ENCODE measurements around the gene CCR5AS.

Gene CCR5AS

GRCh38 chr3:46356909-46357308 lies 50.0 kb downstream of the CCR5AS start:
- Histone ChIP-seq H3K36me3 (replicated peaks; ENCODE audit: insufficient read depth, low read depth) (no peaks in the 10 kb centered on the region), H2AFZ (no peak overlapping the region), H3K4me1 (ENCODE audit: insufficient read depth) (peaks cover 8% of the 10 kb centered on the region), H3K9me3 (ENCODE audit: low read depth) (no peaks in the 10 kb centered on the region), H3K27me3 (no peaks in the 10 kb centered on the region), H3K9me2 (replicated peaks; ENCODE audit: insufficient read depth) (no peaks in the 10 kb centered on the region), H3K4me2 (no peak overlapping the region), H3K27ac (no peak overlapping the region), H3K4me3 (no peak overlapping the region), H3K79me2 (no peaks in the 10 kb centered on the region), H4K20me1 (ENCODE audit: insufficient read depth, poor library complexity, severe bottlenecking) (no peaks in the 10 kb centered on the region)
- no peak for TF ChIP-seq CTCF (IDR thresholded peaks at IDR 0.05; ENCODE audit: poor library complexity)
- TF ChIP-seq EZH2 (IDR thresholded peaks at IDR 0.05; ENCODE audit: borderline replicate concordance), result no peak
- no peak for TF ChIP-seq EZH2phosphoT487 (IDR thresholded peaks at IDR 0.05; ENCODE audit: low read depth, severe bottlenecking, unreplicated experiment)
- WGBS (ENCODE audit: low lambda C conversion rate, missing lambda C conversion rate), result 66% methylated on average over 4 of the region's 4 CpGs
- DNase-seq (ENCODE audit: low spot score), result no peak

- H3K27ac ChIP-seq, result no peak overlapping the region
- 70% methylated on average over 3 of the region's 3 CpGs for WGBS (ENCODE audit: low lambda C conversion rate, missing lambda C conversion rate)
- H3K9me3 ChIP-seq (ENCODE audit: low read depth), result no peaks in the 10 kb centered on the region
- H3K27me3 ChIP-seq, result no peaks in the 10 kb centered on the region
- H4K20me1 ChIP-seq (ENCODE audit: insufficient read depth, poor library complexity, severe bottlenecking), result no peaks in the 10 kb centered on the region
- peaks cover 7% of the 10 kb centered on the region for H3K4me1 ChIP-seq (ENCODE audit: insufficient read depth)
- no peak overlapping the region for H3K4me3 ChIP-seq
- DNase-seq (ENCODE audit: low spot score), result no peak
- no peak overlapping the region for H3K4me2 ChIP-seq
- TF ChIP-seq EZH2phosphoT487 (IDR thresholded peaks at IDR 0.05; ENCODE audit: low read depth, severe bottlenecking, unreplicated experiment), result no peak
- TF ChIP-seq EZH2 (IDR thresholded peaks at IDR 0.05; ENCODE audit: borderline replicate concordance), result no peak
- no peak for TF ChIP-seq CTCF (IDR thresholded peaks at IDR 0.05; ENCODE audit: poor library complexity)
- H3K36me3 ChIP-seq (replicated peaks; ENCODE audit: insufficient read depth, low read depth), result no peaks in the 10 kb centered on the region
- H3K9me2 ChIP-seq (replicated peaks; ENCODE audit: insufficient read depth), result no peaks in the 10 kb centered on the region
- no peak overlapping the region for H2AFZ ChIP-seq
- H3K79me2 ChIP-seq, result no peaks in the 10 kb centered on the region
These were observed 50.6 kb downstream of the CCR5AS start for GRCh38 chr3:46356276-46356675.

- Histone ChIP-seq H2AFZ (no peak overlapping the region), H3K27ac (no peak overlapping the region), H3K79me2 (no peaks in the 10 kb centered on the region), H3K27me3 (no peaks in the 10 kb centered on the region), H4K20me1 (ENCODE audit: insufficient read depth, poor library complexity, severe bottlenecking) (no peaks in the 10 kb centered on the region), H3K9me3 (ENCODE audit: low read depth) (no peaks in the 10 kb centered on the region), H3K4me1 (ENCODE audit: insufficient read depth) (peaks cover 7% of the 10 kb centered on the region), H3K4me2 (no peak overlapping the region), H3K36me3 (replicated peaks; ENCODE audit: insufficient read depth, low read depth) (no peaks in the 10 kb centered on the region), H3K9me2 (replicated peaks; ENCODE audit: insufficient read depth) (no peaks in the 10 kb centered on the region), H3K4me3 (no peak overlapping the region)
- no peak for DNase-seq (ENCODE audit: low spot score)
- TF ChIP-seq EZH2phosphoT487 (IDR thresholded peaks at IDR 0.05; ENCODE audit: low read depth, severe bottlenecking, unreplicated experiment), result no peak
- no peak for TF ChIP-seq EZH2 (IDR thresholded peaks at IDR 0.05; ENCODE audit: borderline replicate concordance)
- TF ChIP-seq CTCF (IDR thresholded peaks at IDR 0.05; ENCODE audit: poor library complexity), result no peak
These were observed 51.9 kb downstream of the CCR5AS start for GRCh38 chr3:46354984-46355383.

GRCh38 chr3:46354478-46354877 lies 52.4 kb downstream of the CCR5AS start:
- Histone ChIP-seq H3K27ac (no peak overlapping the region), H3K9me2 (replicated peaks; ENCODE audit: insufficient read depth) (no peaks in the 10 kb centered on the region), H3K27me3 (no peaks in the 10 kb centered on the region), H2AFZ (no peak overlapping the region), H3K9me3 (ENCODE audit: low read depth) (no peaks in the 10 kb centered on the region), H3K36me3 (replicated peaks; ENCODE audit: insufficient read depth, low read depth) (no peaks in the 10 kb centered on the region), H3K4me1 (ENCODE audit: insufficient read depth) (peaks cover 7% of the 10 kb centered on the region), H4K20me1 (ENCODE audit: insufficient read depth, poor library complexity, severe bottlenecking) (no peaks in the 10 kb centered on the region), H3K4me2 (no peak overlapping the region), H3K4me3 (no peak overlapping the region), H3K79me2 (no peaks in the 10 kb centered on the region)
- DNase-seq (ENCODE audit: low spot score), result no peak
- TF ChIP-seq EZH2 (IDR thresholded peaks at IDR 0.05; ENCODE audit: borderline replicate concordance) (no peak), EZH2phosphoT487 (IDR thresholded peaks at IDR 0.05; ENCODE audit: low read depth, severe bottlenecking, unreplicated experiment) (no peak), CTCF (IDR thresholded peaks at IDR 0.05; ENCODE audit: poor library complexity) (no peak)
- 75% methylated on average over 1 of the region's 1 CpG for WGBS (ENCODE audit: low lambda C conversion rate, missing lambda C conversion rate)

Data from hepatocyte (in vitro differentiated cells).